Fibroblast of pulmonary artery (primary cell): ENCODE results near the gene TUBB4A.

Experiments
- DNase-seq: peaks from one replicate; pipeline ENCODE4 v3.0.0-alpha.2; 2010; ENCODE audit warnings: low read depth
- H3K4me3 ChIP-seq: replicated peaks from 2 replicates; pipeline ENCODE4 v1.5.1; 2011; ENCODE audit warnings: low read depth, mild to moderate bottlenecking, control low read depth, low read length, moderate library complexity
- TF ChIP-seq, protein P1 (sequence below): IDR thresholded peaks from 2 replicates; pipeline ENCODE4 v1.5.1; 2011; ENCODE audit warnings: mild to moderate bottlenecking, control low read depth, low read length, inconsistent platforms; ENCODE audit errors: missing control alignments

The TUBB4A gene

DNA sequence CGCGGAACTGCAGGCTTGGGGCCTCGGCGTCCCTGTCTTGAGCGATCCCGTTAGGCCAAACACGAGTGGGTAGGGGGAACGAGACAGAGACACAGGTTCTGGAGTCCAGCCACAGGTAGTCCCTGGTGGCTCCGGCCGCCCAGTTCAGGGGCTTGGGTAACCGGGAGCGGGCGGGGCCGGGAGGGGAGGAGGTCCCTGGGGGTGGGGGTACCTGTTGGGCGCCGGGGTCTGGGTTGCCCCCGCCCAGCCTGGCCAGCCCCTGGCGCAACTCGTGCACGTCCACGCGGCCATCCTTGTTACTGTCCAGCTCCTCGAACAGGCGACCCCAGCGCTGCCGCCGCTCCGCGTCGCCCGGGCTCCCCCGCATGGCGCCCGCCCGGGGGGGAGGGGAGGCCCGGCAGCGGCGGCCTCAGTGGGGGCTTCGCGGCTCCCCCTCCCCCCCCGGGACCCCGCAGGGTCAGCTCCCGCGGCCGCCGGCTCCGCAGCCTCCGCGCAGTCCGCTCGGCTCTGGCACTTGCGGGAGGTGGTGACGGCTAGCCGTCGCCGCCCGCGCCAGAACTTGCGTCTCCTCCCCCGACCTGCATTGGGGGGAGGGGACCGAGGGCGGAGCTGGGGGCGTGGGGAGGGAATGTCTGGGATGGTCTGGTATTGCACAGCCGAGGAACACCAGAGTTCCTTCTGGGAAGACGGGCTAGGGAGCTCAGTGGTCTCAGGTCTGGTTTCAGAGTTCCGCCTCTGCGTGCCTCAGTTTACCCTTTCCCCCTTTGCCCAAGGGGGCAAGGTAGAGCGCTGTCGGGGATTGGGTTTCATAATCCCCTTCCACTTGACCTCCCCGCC is 42.6 kb downstream of the TUBB4A start, which contains the start of gene SLC25A23:
Gene SLC25A23 (minus strand): TSS at position 531 of the 837 bp plus-strand sequence. CDS start 164 bp downstream, at position 367.
- H3K4me3 ChIP-seq: peak within 1 kb of the TSS; percentile 70
- DNase-seq: peak; percentile 75
- TF ChIP-seq, protein P1, sequence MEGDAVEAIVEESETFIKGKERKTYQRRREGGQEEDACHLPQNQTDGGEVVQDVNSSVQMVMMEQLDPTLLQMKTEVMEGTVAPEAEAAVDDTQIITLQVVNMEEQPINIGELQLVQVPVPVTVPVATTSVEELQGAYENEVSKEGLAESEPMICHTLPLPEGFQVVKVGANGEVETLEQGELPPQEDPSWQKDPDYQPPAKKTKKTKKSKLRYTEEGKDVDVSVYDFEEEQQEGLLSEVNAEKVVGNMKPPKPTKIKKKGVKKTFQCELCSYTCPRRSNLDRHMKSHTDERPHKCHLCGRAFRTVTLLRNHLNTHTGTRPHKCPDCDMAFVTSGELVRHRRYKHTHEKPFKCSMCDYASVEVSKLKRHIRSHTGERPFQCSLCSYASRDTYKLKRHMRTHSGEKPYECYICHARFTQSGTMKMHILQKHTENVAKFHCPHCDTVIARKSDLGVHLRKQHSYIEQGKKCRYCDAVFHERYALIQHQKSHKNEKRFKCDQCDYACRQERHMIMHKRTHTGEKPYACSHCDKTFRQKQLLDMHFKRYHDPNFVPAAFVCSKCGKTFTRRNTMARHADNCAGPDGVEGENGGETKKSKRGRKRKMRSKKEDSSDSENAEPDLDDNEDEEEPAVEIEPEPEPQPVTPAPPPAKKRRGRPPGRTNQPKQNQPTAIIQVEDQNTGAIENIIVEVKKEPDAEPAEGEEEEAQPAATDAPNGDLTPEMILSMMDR: no peak

DNA sequence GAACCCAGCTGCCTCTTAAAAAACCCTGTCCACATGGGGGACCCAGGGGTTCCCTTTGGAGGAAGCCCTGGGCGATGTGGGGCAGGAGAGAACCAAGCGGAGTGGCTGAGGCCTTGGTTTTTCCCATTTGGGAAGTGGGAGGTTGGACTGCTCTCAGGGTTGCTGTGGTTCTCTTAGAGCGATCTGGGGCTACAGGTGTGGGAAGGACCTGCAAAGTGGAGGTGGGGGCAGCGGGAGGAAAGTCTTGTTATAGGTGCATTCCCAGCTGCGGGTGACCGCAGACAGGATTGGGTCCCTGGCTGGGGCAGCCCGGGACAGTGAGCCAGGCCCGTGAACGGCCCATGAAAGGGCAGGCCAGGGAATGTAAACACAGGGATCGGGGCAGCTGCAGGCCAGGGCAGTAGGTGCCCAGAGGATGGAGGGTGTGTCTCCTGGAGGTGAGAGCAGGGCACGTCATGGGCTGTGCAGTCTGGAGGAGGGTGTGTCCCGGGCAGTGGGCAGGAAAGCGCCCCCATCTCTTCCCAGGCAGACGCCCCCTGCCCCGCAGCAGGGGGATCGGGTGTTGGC is 43.3 kb downstream of the TUBB4A start:
- no peak for DNase-seq
- H3K4me3 ChIP-seq: peak overlapping the region; percentile 70
- TF ChIP-seq, protein P1: no peak

DNA sequence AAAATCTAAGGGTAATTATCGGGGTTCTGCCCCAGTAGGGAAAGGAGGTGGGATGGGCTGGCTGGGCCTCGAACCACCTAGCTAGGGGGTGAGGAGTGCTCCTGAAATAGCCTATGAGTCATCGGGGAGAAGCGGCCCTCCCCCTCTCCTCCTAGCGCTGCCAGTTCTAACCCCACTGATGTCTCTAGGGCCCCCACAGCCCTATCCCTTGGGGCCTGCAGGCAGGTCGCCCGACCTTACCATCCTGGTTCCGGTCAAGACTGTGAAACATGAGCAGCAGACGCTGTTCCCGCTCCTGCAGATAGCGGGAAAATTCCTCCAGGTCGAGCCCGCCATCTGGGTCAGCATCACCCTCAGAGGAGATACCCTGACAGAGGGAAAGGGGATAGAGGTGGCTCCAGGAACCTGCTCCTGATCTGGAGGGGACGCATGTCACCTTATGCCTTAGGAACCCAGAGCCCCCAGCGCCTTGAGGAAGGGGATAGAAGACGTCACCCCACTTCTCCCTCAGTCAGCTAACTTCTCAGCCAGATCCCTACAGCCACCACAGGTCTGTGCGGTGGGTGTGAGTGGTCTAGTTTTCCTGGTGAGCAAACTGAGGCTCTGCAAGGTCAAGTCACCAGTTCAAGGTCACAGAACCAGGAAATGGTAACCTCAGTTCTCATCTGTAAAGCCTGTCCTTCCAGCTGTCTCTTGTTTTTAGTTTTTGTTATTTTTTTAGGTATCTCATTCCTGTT is 44.0 kb downstream of the TUBB4A start:
- H3K4me3 ChIP-seq: no peak overlapping the region
- peak; percentile 5 for DNase-seq
- TF ChIP-seq, protein P1: no peak

DNA sequence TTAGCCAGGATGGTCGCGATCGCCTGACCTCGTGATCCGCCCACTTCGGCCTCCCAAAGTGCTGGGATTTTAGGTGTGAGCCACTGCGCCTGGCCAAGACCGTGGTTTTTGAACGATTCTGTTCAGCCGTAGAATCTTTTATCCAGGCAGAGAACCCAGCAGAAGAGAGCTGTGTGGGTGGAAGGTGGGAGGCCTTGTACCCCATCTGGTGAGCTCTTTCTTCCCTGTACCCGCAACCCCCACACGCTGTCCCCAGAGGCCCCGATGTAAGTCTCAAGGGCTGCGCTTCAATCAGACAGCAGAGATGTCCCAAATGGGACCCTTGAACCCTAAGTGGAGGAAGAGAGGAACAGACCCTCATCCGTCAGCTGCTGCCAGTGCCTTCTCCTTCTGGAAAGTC is 46.2 kb downstream of the TUBB4A start:
- TF ChIP-seq, protein P1: no peak
- no peak overlapping the region for H3K4me3 ChIP-seq
- no peak for DNase-seq

DNA sequence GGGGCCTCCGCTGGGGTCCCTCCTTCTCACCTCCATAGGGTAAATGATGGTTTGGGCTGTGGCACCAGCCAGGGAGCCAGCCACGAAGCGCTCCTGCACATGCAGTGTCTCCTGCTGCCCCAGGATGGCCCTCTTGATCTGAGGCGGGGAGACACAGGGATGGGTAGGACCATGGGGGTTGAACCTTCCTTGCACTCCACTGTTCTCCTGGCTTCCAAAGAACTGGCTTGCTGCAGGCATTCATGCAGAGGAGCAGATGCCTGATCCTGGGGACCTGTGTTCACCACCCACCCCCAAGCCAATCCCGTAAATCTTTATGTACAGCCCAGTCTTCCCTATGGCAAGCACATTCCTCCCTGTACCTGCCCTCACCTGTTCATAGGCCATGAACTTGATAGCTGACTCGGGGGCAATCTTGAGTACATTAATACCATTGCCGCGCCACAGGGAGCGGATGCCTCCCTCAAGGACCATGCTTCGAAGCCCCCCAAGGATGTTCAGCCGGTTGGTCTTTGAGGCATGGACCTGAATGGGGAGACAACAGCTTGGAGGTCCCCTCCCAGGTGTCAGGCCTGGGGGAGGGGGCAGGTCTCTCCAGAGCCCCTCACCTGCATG is 48.1 kb downstream of the TUBB4A start:
- TF ChIP-seq, protein P1: no peak
- no peak overlapping the region for H3K4me3 ChIP-seq
- no peak for DNase-seq

DNA sequence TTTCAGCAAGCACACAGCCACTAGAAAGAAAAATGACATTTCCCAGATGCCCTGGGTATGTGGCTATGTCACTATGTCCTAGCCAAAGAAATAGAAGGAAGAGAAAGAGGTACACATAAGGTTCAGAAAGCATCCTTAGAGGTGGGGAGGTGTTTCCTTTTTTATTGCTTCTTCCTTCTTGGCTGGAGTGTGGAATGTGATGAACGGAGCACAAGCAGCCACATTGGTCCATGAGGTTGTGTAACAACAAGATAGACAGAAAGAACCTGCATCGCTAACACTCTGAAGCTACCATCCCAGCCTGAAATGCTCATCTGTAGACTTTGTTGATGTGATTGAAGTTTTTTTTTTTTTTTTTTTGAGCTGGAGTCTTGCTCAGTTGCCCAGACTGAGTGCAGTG is 49.2 kb downstream of the TUBB4A start:
- TF ChIP-seq, protein P1: no peak
- H3K4me3 ChIP-seq: no peak overlapping the region
- DNase-seq: no peak
